ENCODE results near the gene GPR35.

GRCh38 chr2:240605867-240606743 lies 19.2 kb upstream of the GPR35 start:
- TF ChIP-seq CTCF (IDR thresholded peaks at IDR 0.05; ENCODE audit: low read depth, low read length, poor library complexity, severe bottlenecking), result no peak
- TF ChIP-seq EZH2phosphoT487 (IDR thresholded peaks at IDR 0.05; ENCODE audit: borderline replicate concordance, low read length), result no peak

Data from DOHH2 (cell line).